ENCODE data around the gene HOXA4. TPM values are rescaled to one million over a fixed set of nuclear protein-coding genes. Genes with fewer than 3 reads are reported as not detected.

Gene HOXA4
- total RNA-seq, 1 donor from 2014 or later: 0.79 TPM

GRCh38 chr7:27095050-27095896 lies 35.3 kb downstream of the HOXA4 start:
- no peak for DNase-seq (ENCODE audit: low read depth in 2 of 2)

DNA sequence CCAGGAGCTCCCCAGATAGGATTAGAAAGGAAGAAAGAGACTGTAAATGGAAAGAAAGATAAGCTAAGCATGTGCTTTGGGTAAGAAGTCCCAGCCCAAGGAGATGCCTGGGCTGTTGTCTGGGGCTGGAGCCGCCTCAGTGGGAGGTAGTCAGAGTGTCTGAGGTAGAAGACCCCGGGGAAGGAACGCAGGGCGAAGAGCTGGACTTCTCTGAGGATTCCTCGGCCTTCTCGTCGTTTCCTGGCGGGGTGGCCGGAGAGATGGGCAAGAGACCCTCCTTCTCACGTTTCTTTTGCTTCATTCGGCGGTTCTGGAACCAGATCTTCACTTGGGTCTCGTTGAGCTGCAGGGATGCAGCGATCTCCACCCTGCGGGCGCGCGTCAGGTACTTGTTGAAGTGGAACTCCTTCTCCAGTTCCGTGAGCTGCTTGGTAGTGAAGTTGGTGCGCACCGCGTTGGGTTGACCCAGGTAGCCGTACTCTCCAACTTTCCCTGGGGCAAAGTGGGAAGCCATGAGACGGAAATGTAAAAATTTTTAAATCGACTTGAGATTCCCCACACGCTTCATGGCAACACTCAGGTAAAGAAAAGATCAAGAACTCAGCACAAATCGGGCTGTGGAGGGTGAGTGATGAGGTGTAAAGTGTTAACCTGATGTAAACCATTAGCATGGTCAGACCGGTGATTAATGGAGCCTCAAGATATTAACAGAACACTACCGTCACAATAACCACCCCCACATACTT lies 36.1 kb downstream of the HOXA4 start:
- DNase-seq (ENCODE audit: low read depth in 2 of 2): no peak

- DNase-seq (ENCODE audit: low read depth in 2 of 2): no peak
These were observed 37.2 kb downstream of the HOXA4 start for GRCh38 chr7:27093184-27093895.

DNA sequence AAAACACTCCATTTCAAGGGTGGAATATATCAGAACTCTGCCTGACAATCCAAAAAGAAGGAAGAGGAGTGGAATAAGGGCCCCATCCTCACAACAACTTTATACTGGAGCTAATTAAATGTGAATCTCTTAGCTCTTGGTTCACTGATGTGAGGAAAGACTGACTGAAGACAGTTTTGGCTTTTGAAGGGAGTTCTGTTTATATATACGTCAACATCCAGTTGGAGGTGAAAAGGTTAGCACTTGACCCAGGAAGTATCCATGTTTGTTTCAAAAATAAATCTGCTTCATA lies 37.8 kb downstream of the HOXA4 start:
- DNase-seq (ENCODE audit: low read depth in 2 of 2): no peak

- peak; percentile 12 to 28 for DNase-seq (ENCODE audit: low read depth in 2 of 2)
These were observed 38.4 kb downstream of the HOXA4 start for GRCh38 chr7:27091941-27092818.

DNA sequence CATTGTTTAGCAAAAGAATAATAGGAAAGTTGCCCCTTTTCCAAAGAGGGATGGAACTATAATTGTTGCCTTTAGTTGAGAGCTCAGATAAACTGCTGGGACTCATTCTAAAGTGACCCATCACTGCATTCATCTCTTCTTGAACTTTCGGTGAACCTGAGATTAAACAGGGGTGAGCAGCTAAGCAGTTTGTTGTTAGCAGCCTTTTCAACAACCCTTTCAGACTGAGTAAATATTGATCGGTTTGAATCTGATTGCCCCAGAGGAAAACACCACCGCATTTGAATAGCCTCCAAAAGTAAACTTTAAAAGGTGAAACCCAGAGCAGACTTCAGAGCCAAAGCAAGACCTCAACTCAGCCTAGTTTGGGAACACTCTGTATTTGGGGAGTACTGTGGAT lies 39.5 kb downstream of the HOXA4 start:
- no peak for DNase-seq (ENCODE audit: low read depth in 2 of 2)

DNA sequence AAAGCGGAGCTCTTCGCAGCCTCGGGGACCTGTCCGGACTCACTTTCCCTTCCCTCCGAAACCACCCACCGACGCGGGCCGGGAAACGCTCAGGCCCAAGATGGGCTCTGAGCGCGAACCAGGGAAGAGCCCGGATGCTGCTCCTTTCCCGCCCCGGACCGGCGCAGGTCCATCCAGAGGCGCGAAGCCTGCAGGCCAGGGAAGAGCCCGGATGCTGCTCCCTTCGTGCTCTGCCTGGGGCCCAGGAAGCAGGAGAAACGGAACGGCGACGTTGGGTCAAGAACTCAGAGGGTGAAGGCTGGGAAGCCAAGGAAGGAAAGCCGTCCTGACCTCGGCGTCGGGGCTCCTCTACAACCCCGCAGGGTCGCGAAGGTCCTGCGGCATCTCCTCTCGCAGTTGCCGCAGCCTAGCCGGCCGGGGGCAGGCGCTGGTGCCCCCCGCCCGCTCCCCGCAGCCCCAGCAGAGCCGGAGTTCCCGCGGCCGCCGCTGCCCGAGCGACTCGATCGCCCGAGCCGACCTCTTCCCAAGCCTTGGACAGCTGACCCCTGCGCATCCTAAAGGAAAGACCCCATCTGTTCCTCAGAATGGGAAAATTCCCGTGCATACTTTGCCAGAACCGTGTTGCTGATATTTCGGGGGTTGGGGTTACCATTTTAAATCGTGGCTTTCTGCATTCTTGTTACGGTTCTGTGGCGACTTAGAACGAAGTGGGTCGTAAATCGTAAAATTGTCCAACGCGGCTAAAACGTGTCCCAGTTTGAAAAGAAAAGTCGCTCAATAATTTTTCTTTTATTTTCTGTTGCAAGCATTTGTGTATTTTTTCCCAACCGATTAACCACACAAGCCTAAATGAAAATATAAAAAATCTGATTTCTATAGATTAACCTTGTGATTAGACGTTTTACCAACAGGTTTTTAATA lies 42.3 kb downstream of the HOXA4 start:
- no peak for DNase-seq (ENCODE audit: low read depth in 2 of 2)

GRCh38 chr7:27083646-27084045 lies 46.9 kb downstream of the HOXA4 start:
- DNase-seq (ENCODE audit: low read depth in 2 of 2): no peak

DNA sequence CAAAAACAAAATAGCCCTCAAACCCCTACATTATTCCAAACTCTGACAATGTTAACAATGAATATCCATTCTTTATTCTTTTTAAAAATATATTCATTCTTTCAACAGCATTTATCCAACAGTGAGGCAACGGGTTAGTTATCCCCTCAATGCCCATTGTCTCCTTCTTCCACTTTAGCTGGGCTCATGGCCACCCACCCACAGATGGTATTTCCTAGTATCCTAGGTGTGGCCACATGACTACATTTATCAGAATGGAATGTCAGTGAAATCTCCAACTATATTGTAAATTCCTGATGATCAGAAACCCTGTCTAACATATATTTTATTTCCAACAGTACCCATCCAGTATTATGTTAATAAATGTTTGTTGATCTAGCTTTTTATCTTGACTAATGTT lies 48.4 kb downstream of the HOXA4 start:
- DNase-seq (ENCODE audit: low read depth in 2 of 2): peak in 1 of 2 donors; percentile 23

GRCh38 chr7:27080844-27081436 lies 49.6 kb downstream of the HOXA4 start:
- DNase-seq (ENCODE audit: low read depth in 2 of 2): no peak

GRCh38 chr7:27079234-27079975 lies 51.2 kb downstream of the HOXA4 start:
- no peak for DNase-seq (ENCODE audit: low read depth in 2 of 2)

DNA sequence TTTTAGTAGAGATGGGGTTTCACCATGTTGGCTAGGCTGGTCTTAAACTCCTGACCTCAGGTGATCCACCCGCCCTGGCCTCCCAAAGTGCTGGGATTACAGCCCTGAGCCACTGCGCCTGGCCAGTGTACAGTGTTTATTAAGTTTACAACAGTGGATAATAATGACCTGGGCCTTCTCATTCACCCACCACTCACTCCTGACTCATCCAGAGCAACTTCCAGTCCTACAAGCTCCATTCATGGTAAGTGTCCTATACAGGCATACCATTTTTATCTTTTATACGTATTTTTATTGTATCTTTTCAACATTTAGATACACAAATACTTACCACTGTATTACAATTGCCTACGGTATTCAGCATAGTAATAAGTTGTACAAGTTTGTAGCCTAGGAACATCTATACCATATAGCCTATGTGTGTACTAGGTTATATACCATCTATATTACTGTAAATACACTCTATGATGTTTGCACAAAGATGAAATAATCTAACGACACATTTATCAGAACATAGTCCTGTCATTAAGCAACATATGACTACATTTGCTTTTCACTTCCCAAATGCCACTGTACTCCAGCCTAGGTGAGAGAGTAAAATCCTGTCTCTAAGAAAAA lies 51.8 kb downstream of the HOXA4 start:
- DNase-seq (ENCODE audit: low read depth in 2 of 2): no peak

Other genes starting within 250 kb of the HOXA4 start
- 0.40 and 0.44 TPM in 2 replicates for gene HOXA1, start 34.8 kb downstream of the HOXA4 start, total RNA-seq
- 0.20 and 0.22 TPM in 2 replicates for gene HOXA2, start 28.1 kb downstream of the HOXA4 start, total RNA-seq
- 5.8 and 7.0 TPM in 2 replicates for gene HOXA5, start 12.9 kb upstream of the HOXA4 start, total RNA-seq
- 2.0 and 2.4 TPM in 2 replicates for gene HOXA6, start 17.0 kb upstream of the HOXA4 start, total RNA-seq
- gene HOXA3, start 21.8 kb upstream of the HOXA4 start, total RNA-seq: 2.4 and 5.0 TPM in 2 replicates
- 1.5 and 1.8 TPM in 2 replicates for gene HOXA7, start 25.9 kb upstream of the HOXA4 start, total RNA-seq
- 2.0 and 3.9 TPM in 2 replicates for gene HOXA9, start 34.8 kb upstream of the HOXA4 start, total RNA-seq
- under 0.01 and 2.0 TPM in 2 replicates for gene HOXA10, start 43.6 kb upstream of the HOXA4 start, total RNA-seq
- gene HOXA11, start 54.5 kb upstream of the HOXA4 start, total RNA-seq: 0.22 TPM in 1 of 2 replicates, not detected in the other
- gene HOXA13, start 69.3 kb upstream of the HOXA4 start, total RNA-seq: not detected in 2 replicates
- not detected in 2 replicates for gene EVX1, start 112.0 kb upstream of the HOXA4 start, total RNA-seq